ENCODE data around the gene CACNA2D1. TPM values are rescaled to one million over a fixed set of nuclear protein-coding genes. Genes with fewer than 3 reads are reported as not detected.

Gene CACNA2D1
- total RNA-seq, 1 experiment from 2014 or later, result 36.2 TPM

GRCh38 chr7:82360591-82361368, 82.8 kb downstream of the CACNA2D1 start:
- H3K4me2 ChIP-seq (ENCODE audit: insufficient read depth, insufficient read length, low read length), result no peak overlapping the region
- H3K9me3 Mint-ChIP-seq, result no peaks in the 10 kb centered on the region
- H3K4me1 Mint-ChIP-seq, result peaks cover 36% of the 10 kb centered on the region in 2 experiments

More at GRCh38 chr7:82360591-82361368, 82.8 kb downstream of the CACNA2D1 start:
- no peaks in the 10 kb centered on the region for H3K4me1 ChIP-seq (ENCODE audit: insufficient read depth, low read length)
- TF ChIP-seq CTCF (conservative IDR thresholded peaks at IDR 0.05), result no peak
- no peak overlapping the region for H3K23ac ChIP-seq (ENCODE audit: insufficient read length, low read depth, low read length)
- no peak overlapping the region for H2AFZ ChIP-seq (ENCODE audit: low read length)
- H4K8ac ChIP-seq (replicated peaks; ENCODE audit: insufficient read length, low read depth, low read length), result no peak overlapping the region
- no peak overlapping the region for H2BK120ac ChIP-seq (ENCODE audit: low read depth, low read length, poor library complexity, severe bottlenecking)
- no peaks in the 10 kb centered on the region for H3K79me1 ChIP-seq (ENCODE audit: insufficient read depth, low read depth, low read length, poor library complexity, severe bottlenecking)
- H2BK20ac ChIP-seq (ENCODE audit: low read depth, low read length, poor library complexity, severe bottlenecking), result no peak overlapping the region
- H3K4ac ChIP-seq (ENCODE audit: low read depth, low read length), result no peak overlapping the region
- H3K27ac Mint-ChIP-seq, result no peak overlapping the region
- no peak overlapping the region for H2BK5ac ChIP-seq (ENCODE audit: insufficient read length, low read length)
- H3T11ph ChIP-seq (ENCODE audit: low read length), result no peak overlapping the region
- no peaks in the 10 kb centered on the region for H3K27me3 Mint-ChIP-seq (ENCODE audit: low read depth)
- H4K5ac ChIP-seq (ENCODE audit: insufficient read length, low read depth, low read length), result no peak overlapping the region
- H3K14ac ChIP-seq (ENCODE audit: insufficient read depth, low read length), result no peak overlapping the region
- no peak overlapping the region for H3K4me3 Mint-ChIP-seq
- H4K91ac ChIP-seq (ENCODE audit: insufficient read length, low read depth, low read length), result no peak overlapping the region
- WGBS (ENCODE audit: extremely low coverage, insufficient read length, low lambda C conversion rate), result no CpG with 5 or more reads among the region's 2 CpGs
- H3K27me3 ChIP-seq (ENCODE audit: insufficient read depth, low read length), result no peaks in the 10 kb centered on the region
- no peak overlapping the region for H3K18ac ChIP-seq (ENCODE audit: insufficient read length, low read depth, low read length)
- H3K9ac ChIP-seq (ENCODE audit: extremely low read depth, insufficient read length, low read length), result no peak overlapping the region
- no peaks in the 10 kb centered on the region for H3K9me3 ChIP-seq (ENCODE audit: control insufficient read depth, low read depth, low read length)
- H3K56ac ChIP-seq (ENCODE audit: insufficient read length, low read depth, low read length), result no peak overlapping the region
- H3K23me2 ChIP-seq (ENCODE audit: insufficient read length, low read depth, low read length, poor library complexity, severe bottlenecking), result no peaks in the 10 kb centered on the region
- H2BK12ac ChIP-seq (ENCODE audit: insufficient read length, low read depth, low read length), result no peak overlapping the region
- no peak overlapping the region for H2BK15ac ChIP-seq (ENCODE audit: low read depth, low read length)
- no peak overlapping the region for H3K27ac ChIP-seq (ENCODE audit: insufficient read length, low read depth, low read length)
- no peak for DNase-seq
- no peaks in the 10 kb centered on the region for H4K20me1 ChIP-seq (ENCODE audit: control insufficient read depth, insufficient read depth, insufficient read length)
- H3K36me3 Mint-ChIP-seq (ENCODE audit: insufficient read depth in 1 of 3, low read depth in 3 of 3), result no peaks in the 10 kb centered on the region
- H2AK5ac ChIP-seq (ENCODE audit: insufficient read length, low read length), result no peak overlapping the region
- no peaks in the 10 kb centered on the region for H3K79me2 ChIP-seq (ENCODE audit: insufficient read depth, low read length)
